BLaER1 treated with 17β-estradiol and CSF1 and Interleukin-3, amounts not matched to agents 10 nM and 100 nM (cell line): Measurements from ENCODE around the gene WWTR1.
A peak's percentile ranks its signal among the peaks of the same experiment; 100 is the strongest.

Experiments
- H3K27ac ChIP-seq, 11 experiments: shearing (Covaris generic); formaldehyde crosslinking; 2 replicates each; pipeline ENCODE4 v1.8.1; 2022
- H3K27me3 ChIP-seq, 11 experiments: shearing (Covaris generic); formaldehyde crosslinking; 2 replicates each; pipeline ENCODE4 v1.8.1; 2022
- H3K36me3 ChIP-seq, 11 experiments: shearing (Covaris generic); formaldehyde crosslinking; 2 replicates each; pipeline ENCODE4 v1.8.1; 2022
- H3K4me1 ChIP-seq, 10 experiments: shearing (Covaris generic); formaldehyde crosslinking; 2 replicates each; pipeline ENCODE4 v1.8.1; 2022
- H3K4me2 ChIP-seq, 11 experiments: shearing (Covaris generic); formaldehyde crosslinking; 2 replicates each; pipeline ENCODE4 v1.8.1; 2022
- H3K4me3 ChIP-seq, 10 experiments: shearing (Covaris generic); formaldehyde crosslinking; 2 replicates each; pipeline ENCODE4 v1.8.1; 2022
- H3K9ac ChIP-seq, 11 experiments: shearing (Covaris generic); formaldehyde crosslinking; 2 replicates each; pipeline ENCODE4 v1.8.1; 2022
- H3K9me3 ChIP-seq, 11 experiments: shearing (Covaris generic); formaldehyde crosslinking; replicated peaks in 1 of 11; 2 replicates each; pipeline ENCODE4 v1.8.1; 2022
- H4K20me1 ChIP-seq, 11 experiments: shearing (Covaris generic); formaldehyde crosslinking; 2 replicates each; pipeline ENCODE4 v1.8.1; 2022
- Cebpa-rat ChIP-seq, 11 experiments: shearing (Covaris generic); IDR thresholded peaks; 2 replicates each; pipeline ENCODE4 v1.8.1; 2022

WWTR1 gene

DNA sequence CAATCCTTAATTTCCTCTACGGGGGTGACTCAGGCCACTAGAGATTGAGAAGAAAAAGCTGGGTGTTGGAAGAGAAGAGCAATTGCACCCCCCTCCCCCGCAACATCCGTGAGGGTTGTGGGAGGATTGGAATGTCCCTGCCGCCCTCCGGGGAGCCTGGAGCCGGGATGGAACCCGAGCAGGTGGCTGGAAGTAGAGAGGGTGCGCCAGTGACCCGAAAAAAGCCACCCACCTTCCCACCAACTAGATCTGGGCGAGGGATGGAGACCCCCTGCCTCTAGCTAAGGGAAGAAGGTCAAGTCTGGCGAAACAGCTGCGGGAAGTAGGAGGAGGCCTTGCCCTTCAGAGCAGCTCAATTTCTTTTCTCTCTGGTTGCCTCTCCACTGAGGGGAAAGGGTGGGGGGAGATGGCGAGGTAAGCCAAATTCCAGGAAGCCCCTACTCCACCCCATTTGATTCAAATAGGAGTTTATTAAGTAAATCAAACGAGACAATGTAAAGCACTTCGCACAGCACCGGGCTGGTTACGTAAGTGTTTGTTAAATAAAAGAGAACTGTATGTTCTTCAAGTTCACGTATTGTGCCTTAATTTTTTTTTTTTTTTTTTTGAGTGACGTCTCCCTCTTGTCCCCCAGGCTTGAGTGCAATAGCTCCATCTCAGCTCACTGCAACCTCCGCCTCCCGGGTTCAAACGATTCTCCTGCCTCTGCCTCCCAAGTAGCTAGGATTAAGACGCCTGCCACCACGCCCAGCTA lies 1.1 kb upstream of the WWTR1 start:
- Histone ChIP-seq H3K9ac (peak overlapping the region in 8 of 11 experiments; percentile 51 to 77 (median 74); a peak in 12 of 22 replicates), H3K27ac (peak overlapping the region in 6 of 11 experiments; percentile 49 to 69 (median 65); a peak in 8 of 22 replicates), H3K36me3 (0 out of 22 replicates have a peak, but pooled peaks cover 0 to 3% (median 0%) of the 10 kb centered on the region in 11 experiments), H3K4me3 (peak overlapping the region in 9 of 10 experiments; percentile 55 to 74 (median 65); a peak in 17 of 20 replicates), H3K9me3 (peaks cover 23 to 33% (median 25%) of the 10 kb centered on the region in 11 experiments), H3K27me3 (peaks cover 30 to 76% (median 41%) of the 10 kb centered on the region in 11 experiments), H4K20me1 (no peaks in the 10 kb centered on the region; a peak in 1 of 22 replicates), H3K4me1 (peaks cover 0 to 23% (median 13%) of the 10 kb centered on the region in 10 experiments; a peak in 14 of 20 replicates), H3K4me2 (peak overlapping the region; percentile 65 to 89 (median 86))
- no peak for TF ChIP-seq Cebpa-rat (IDR thresholded peaks at IDR 0.05)

DNA sequence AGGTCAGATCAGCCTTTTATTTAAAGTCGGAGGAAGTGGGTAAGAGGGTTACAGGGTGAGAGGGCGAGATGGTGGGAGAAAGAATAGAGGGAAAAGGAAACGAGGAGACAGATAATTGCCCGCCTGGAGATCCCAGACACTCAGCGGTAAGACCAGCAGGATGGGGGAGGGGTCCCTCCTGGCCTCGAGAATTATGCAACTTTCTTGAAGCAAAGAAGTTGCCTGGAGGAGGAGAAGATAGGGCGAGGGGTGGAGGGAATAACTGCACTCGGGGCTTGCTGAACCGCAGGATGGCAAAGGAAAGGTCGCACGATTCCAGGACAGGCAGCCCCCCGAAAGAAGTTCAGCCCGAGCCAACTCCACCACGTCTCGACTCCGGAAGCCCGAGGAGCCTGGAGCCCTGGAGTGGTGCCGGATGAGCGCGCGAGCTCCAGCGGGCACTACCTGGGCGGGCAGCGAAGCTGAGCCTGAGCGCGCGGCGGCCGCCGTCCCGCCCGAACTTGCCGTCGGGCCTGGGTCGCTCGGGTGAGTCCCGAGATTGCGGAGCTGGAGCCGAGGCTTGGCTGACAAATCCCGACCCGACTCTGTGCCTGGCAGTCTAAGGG lies 402 bp downstream of the WWTR1 start:
- H3K4me3 ChIP-seq, result peak overlapping the region; percentile 55 to 74 (median 65)
- peaks cover 30 to 80% (median 41%) of the 10 kb centered on the region in 11 experiments for H3K27me3 ChIP-seq
- no peaks in the 10 kb centered on the region; a peak in 1 of 22 replicates for H4K20me1 ChIP-seq
- 0 out of 22 replicates have a peak, but pooled peaks cover 0 to 3% (median 0%) of the 10 kb centered on the region in 11 experiments for H3K36me3 ChIP-seq
- peaks cover 0 to 23% (median 13%) of the 10 kb centered on the region in 10 experiments; a peak in 14 of 20 replicates for H3K4me1 ChIP-seq
- peak overlapping the region in 1 of 11 experiments; percentile 69; a peak in 1 of 22 replicates for H3K27ac ChIP-seq
- H3K4me2 ChIP-seq, result peak overlapping the region; percentile 65 to 89 (median 86)
- peak overlapping the region in 9 of 11 experiments; percentile 51 to 77 (median 73); a peak in 15 of 22 replicates for H3K9ac ChIP-seq
- TF ChIP-seq Cebpa-rat (IDR thresholded peaks at IDR 0.05), result 0 out of 22 replicates have a peak, but pooled peaks of 1 of the 11 experiments have one; percentile 15
- peaks cover 23 to 33% (median 25%) of the 10 kb centered on the region in 11 experiments for H3K9me3 ChIP-seq

DNA sequence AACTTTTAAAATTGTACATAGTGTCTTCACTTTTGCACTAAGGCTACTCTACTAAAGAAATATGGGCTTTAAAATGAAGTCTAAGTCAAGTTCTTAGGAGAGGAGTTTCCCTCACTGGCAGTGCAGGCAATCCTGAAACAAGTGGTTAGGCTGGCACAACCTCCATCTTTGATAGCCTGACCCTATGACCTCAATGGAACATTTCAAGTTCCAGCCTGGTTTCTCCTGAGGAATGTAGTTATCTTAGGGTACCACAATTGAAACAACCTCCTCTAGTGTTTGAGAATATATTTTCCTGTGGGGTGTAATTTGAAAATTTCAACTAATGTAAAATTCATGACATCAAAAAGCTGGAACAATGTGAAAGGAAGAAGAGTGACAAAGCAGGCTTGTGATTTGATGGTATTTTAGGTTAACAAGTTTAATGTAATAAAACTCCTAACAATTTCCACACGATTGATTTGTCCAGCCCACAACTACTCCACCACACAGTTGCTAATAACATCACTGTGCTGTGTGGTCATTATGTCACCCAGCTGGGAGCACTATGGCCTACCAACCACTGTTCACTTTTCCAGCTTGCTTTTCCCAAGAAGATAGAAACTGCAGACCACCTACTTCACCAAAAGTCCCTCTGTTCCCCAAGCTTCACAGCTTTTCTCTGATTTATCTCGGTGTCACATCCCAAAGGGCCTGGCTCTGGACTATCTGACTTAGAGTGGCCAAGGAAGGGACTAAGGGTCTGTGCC lies 1.8 kb downstream of the WWTR1 start:
- no peak for TF ChIP-seq Cebpa-rat (IDR thresholded peaks at IDR 0.05)
- no peaks in the 10 kb centered on the region; a peak in 1 of 22 replicates for H4K20me1 ChIP-seq
- peaks cover 0 to 23% (median 13%) of the 10 kb centered on the region in 10 experiments; a peak in 14 of 20 replicates for H3K4me1 ChIP-seq
- H3K4me2 ChIP-seq, result no peak overlapping the region
- H3K9ac ChIP-seq, result no peak overlapping the region
- H3K36me3 ChIP-seq, result 0 out of 22 replicates have a peak, but pooled peaks cover 0 to 3% (median 0%) of the 10 kb centered on the region in 11 experiments
- peaks cover 23 to 33% (median 25%) of the 10 kb centered on the region in 11 experiments for H3K9me3 ChIP-seq
- no peak overlapping the region for H3K4me3 ChIP-seq
- peaks cover 30 to 77% (median 41%) of the 10 kb centered on the region in 11 experiments for H3K27me3 ChIP-seq
- H3K27ac ChIP-seq, result no peak overlapping the region

DNA sequence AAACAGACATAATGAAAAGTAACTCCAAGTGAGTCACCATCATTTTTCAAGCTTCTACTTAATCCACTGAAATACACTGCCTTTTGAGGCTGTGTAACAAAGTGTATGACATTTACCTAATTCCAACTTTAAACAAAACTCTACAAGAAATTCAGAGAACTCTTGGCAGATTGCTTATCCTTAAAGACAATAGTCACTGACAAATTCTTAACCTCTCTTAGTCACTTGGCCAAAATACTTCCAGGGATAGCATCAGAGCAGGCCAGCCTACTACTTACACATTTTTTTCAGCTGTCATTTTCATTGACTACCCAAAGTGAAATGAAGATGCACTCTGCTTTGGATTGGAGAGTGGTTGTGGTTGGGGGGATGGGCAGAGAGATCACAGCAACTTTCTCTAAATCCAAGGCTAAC lies 3.6 kb downstream of the WWTR1 start:
- Histone ChIP-seq H3K4me1 (peaks cover 0 to 23% (median 13%) of the 10 kb centered on the region in 10 experiments; a peak in 14 of 20 replicates), H3K4me2 (no peak overlapping the region), H4K20me1 (no peaks in the 10 kb centered on the region; a peak in 1 of 22 replicates), H3K9me3 (peaks cover 23 to 30% (median 25%) of the 10 kb centered on the region in 11 experiments), H3K9ac (no peak overlapping the region), H3K27ac (no peak overlapping the region), H3K4me3 (no peak overlapping the region), H3K36me3 (0 out of 22 replicates have a peak, but pooled peaks cover 0 to 3% (median 0%) of the 10 kb centered on the region in 11 experiments), H3K27me3 (peaks cover 26 to 75% (median 31%) of the 10 kb centered on the region in 11 experiments)
- no peak for TF ChIP-seq Cebpa-rat (IDR thresholded peaks at IDR 0.05)

- Histone ChIP-seq H3K4me3 (no peak overlapping the region), H3K27ac (no peak overlapping the region), H3K9ac (no peak overlapping the region), H4K20me1 (no peaks in the 10 kb centered on the region; a peak in 1 of 22 replicates), H3K4me1 (peaks cover 0 to 18% (median 8%) of the 10 kb centered on the region in 10 experiments; a peak in 14 of 20 replicates), H3K4me2 (no peak overlapping the region), H3K9me3 (peaks cover 20 to 24% (median 21%) of the 10 kb centered on the region in 11 experiments), H3K36me3 (0 out of 22 replicates have a peak, but pooled peaks cover 0 to 3% (median 0%) of the 10 kb centered on the region in 11 experiments), H3K27me3 (peaks cover 20 to 74% (median 24%) of the 10 kb centered on the region in 11 experiments)
- TF ChIP-seq Cebpa-rat (IDR thresholded peaks at IDR 0.05), result no peak
Observed at GRCh38 chr3:149653564-149653963, 4.3 kb downstream of the WWTR1 start.

- no peak overlapping the region for H3K4me2 ChIP-seq
Observed at GRCh38 chr3:149653136-149653535, 4.7 kb downstream of the WWTR1 start.

DNA sequence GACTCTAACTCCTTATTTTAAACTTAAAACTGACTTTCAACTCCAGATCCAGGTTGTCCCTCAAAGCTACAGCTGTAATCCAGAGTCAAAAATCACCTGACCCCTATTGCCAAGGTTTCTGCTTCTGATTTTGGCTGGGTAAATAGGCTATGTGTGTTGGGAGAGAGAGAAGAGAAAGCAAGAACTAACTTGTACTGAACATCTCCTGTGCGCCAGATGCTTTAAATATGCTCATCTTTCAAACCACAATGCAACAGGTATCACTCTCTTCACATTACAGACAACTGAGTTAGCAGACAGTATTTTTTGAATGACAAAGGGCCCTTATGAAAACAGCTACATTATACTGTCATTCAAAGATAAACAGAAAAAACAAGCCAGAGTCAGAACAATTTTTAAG lies 7.0 kb downstream of the WWTR1 start:
- H3K27ac ChIP-seq, result no peak overlapping the region
- no peaks in the 10 kb centered on the region for H3K9me3 ChIP-seq
- H3K4me1 ChIP-seq, result peaks cover 0 to 22% (median 8%) of the 10 kb centered on the region in 10 experiments; a peak in 12 of 20 replicates
- no peak overlapping the region for H3K4me3 ChIP-seq
- peaks cover 0 to 74% (median 0%) of the 10 kb centered on the region in 11 experiments; a peak in 4 of 22 replicates for H3K27me3 ChIP-seq
- H4K20me1 ChIP-seq, result no peaks in the 10 kb centered on the region
- TF ChIP-seq Cebpa-rat (IDR thresholded peaks at IDR 0.05), result no peak
- H3K4me2 ChIP-seq, result no peak overlapping the region
- H3K9ac ChIP-seq, result no peak overlapping the region
- no peaks in the 10 kb centered on the region for H3K36me3 ChIP-seq

More at GRCh38 chr3:149653136-149653535, 4.7 kb downstream of the WWTR1 start:
- H3K9me3 ChIP-seq, result peaks cover 15 to 20% (median 16%) of the 10 kb centered on the region in 11 experiments
- H3K36me3 ChIP-seq, result no peaks in the 10 kb centered on the region
- TF ChIP-seq Cebpa-rat (IDR thresholded peaks at IDR 0.05), result no peak
- H4K20me1 ChIP-seq, result no peaks in the 10 kb centered on the region; a peak in 1 of 22 replicates
- no peak overlapping the region for H3K9ac ChIP-seq
- H3K4me1 ChIP-seq, result peaks cover 0 to 14% (median 6%) of the 10 kb centered on the region in 10 experiments; a peak in 8 of 20 replicates
- no peak overlapping the region for H3K4me3 ChIP-seq
- H3K27me3 ChIP-seq, result peaks cover 15 to 74% (median 20%) of the 10 kb centered on the region in 11 experiments
- no peak overlapping the region for H3K27ac ChIP-seq

DNA sequence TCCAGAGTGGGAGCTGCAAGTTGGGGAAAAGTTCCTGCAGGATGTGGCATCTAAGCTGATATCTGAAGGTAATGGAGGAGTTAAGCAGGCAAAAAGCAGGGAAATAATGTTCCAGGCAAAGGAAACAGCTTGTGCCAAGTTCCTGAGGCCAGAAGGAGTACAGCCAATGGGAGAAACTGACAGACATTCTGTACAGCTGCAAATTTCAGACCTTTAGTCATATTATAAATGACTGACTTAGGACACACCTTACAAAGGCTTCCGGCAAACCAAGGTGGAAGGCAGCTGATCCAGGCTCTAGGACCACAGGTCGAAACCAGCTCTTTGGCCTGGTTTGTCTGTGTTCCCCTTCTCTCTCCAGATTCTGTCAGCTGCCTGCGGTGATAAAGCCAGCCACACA lies 9.3 kb downstream of the WWTR1 start:
- no peak overlapping the region for H3K9ac ChIP-seq
- no peak for TF ChIP-seq Cebpa-rat (IDR thresholded peaks at IDR 0.05)
- H3K36me3 ChIP-seq, result no peaks in the 10 kb centered on the region
- H3K27me3 ChIP-seq, result peaks cover 0 to 81% (median 0%) of the 10 kb centered on the region in 11 experiments; a peak in 5 of 22 replicates
- H4K20me1 ChIP-seq, result no peaks in the 10 kb centered on the region
- no peak overlapping the region for H3K4me2 ChIP-seq
- no peak overlapping the region for H3K4me3 ChIP-seq
- no peaks in the 10 kb centered on the region for H3K9me3 ChIP-seq
- H3K27ac ChIP-seq, result no peak overlapping the region
- peaks cover 0 to 18% (median 8%) of the 10 kb centered on the region in 10 experiments; a peak in 12 of 20 replicates for H3K4me1 ChIP-seq
